Adrenal gland (tissue), 5 donors: Measurements from ENCODE around the gene UNC5C.

Experiments used
- POLR2A ChIP-seq, 2 donors: fragments of 450-650 bp; IDR thresholded peaks; one replicate each; pipeline ENCODE4 v1.6.1; 2017; ENCODE audit warnings: antibody characterized with exemption in 2 of 2, mild to moderate bottlenecking in 2 of 2, moderate library complexity in 1 of 2
- TF ChIP-seq, protein P1 (sequence below), 6 experiments: fragments of 450-650 bp in 4 of 6; fragments of 200-600 bp in 2 of 6; sonication (generic) in 1 of 6; IDR thresholded peaks; 1 replicate in 5 of 6; 2 replicates in 1 of 6; pipeline versions ENCODE4 v1.5.1 to v1.8.0; 2016 to 2021; ENCODE audit warnings: antibody characterized with exemption in 6 of 6, mild to moderate bottlenecking in 2 of 6, moderate library complexity in 1 of 6
- donor health status: DM: no; HTN: no; CAD: no.

- TF ChIP-seq, protein P1, sequence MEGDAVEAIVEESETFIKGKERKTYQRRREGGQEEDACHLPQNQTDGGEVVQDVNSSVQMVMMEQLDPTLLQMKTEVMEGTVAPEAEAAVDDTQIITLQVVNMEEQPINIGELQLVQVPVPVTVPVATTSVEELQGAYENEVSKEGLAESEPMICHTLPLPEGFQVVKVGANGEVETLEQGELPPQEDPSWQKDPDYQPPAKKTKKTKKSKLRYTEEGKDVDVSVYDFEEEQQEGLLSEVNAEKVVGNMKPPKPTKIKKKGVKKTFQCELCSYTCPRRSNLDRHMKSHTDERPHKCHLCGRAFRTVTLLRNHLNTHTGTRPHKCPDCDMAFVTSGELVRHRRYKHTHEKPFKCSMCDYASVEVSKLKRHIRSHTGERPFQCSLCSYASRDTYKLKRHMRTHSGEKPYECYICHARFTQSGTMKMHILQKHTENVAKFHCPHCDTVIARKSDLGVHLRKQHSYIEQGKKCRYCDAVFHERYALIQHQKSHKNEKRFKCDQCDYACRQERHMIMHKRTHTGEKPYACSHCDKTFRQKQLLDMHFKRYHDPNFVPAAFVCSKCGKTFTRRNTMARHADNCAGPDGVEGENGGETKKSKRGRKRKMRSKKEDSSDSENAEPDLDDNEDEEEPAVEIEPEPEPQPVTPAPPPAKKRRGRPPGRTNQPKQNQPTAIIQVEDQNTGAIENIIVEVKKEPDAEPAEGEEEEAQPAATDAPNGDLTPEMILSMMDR (IDR thresholded peaks at IDR 0.05) = no peak
- TF ChIP-seq POLR2A (IDR thresholded peaks at IDR 0.05) = no peak
Measured at GRCh38 chr4:95386410-95386809, 162.4 kb downstream of the UNC5C start.
